ENCODE measurements around the gene MSLN. TPM values are rescaled to one million over a fixed set of nuclear protein-coding genes. Genes with fewer than 3 reads are reported as not detected.

The MSLN gene
- total RNA-seq, 1 donor from 2014 or later = 0.91 TPM

DNA sequence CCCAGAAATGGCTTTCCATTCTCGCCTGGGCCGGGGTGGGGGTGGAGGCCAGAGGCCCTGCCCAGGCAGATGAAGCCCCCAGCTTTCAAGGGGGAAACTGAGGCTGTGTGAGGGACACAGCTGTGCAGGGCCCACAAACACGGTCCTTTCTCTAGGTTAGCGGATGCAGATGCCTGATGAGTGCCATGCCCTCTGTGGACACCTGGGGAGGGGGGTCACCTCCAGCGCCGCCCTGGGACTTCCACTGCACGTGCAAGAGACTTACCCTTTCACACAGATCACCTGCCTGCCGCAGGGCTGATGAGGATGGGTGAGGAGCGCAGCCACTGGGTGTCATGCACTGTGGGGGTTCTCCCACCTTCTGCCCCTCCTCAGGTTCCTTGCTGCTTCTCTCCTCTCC lies 42.1 kb upstream of the MSLN start:
- Histone ChIP-seq H3K27ac (replicated peaks) (no peak overlapping the region), H3K9me3 (replicated peaks) (no peaks in the 10 kb centered on the region), H3K36me3 (no peaks in the 10 kb centered on the region), H3K4me1 (peaks cover 65% of the 10 kb centered on the region), H3K4me3 (no peak overlapping the region), H3K27me3 (ENCODE audit: low read depth) (no peaks in the 10 kb centered on the region)
- intact Hi-C loops (cut with micrococcal nuclease) = no loop called here
- no peak for TF ChIP-seq CTCF (IDR thresholded peaks at IDR 0.05; ENCODE audit: borderline replicate concordance)
- no peak for DNase-seq

DNA sequence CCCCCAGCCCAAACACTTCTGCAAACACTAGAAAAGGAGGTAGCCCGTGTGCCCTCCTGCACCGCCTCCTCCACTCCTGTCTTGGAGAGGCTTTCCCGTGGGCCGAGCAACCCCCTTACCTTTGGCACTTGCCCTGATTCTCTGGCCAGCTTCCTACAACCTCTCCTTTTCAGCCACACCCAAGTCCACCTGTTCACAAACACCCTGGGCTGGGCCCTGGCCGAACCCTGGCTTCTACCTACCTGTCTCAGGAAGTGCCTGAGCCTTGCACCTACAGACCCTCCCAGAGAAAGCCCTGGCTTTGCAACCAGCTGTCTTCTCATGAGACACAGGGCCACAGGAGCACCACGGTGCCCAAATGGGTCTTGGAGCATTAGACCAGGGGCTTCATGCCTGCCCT lies 41.6 kb upstream of the MSLN start:
- intact Hi-C loops (cut with micrococcal nuclease) = no loop called here
- H3K27ac ChIP-seq (replicated peaks) = no peak overlapping the region
- peaks cover 65% of the 10 kb centered on the region for H3K4me1 ChIP-seq
- H3K36me3 ChIP-seq = no peaks in the 10 kb centered on the region
- DNase-seq = no peak
- no peaks in the 10 kb centered on the region for H3K9me3 ChIP-seq (replicated peaks)
- H3K4me3 ChIP-seq = no peak overlapping the region
- no peak for TF ChIP-seq CTCF (IDR thresholded peaks at IDR 0.05; ENCODE audit: borderline replicate concordance)
- H3K27me3 ChIP-seq (ENCODE audit: low read depth) = no peaks in the 10 kb centered on the region

GRCh38 chr16:719815-720446 lies 40.6 kb upstream of the MSLN start:
- peaks cover 57% of the 10 kb centered on the region for H3K4me1 ChIP-seq

DNA sequence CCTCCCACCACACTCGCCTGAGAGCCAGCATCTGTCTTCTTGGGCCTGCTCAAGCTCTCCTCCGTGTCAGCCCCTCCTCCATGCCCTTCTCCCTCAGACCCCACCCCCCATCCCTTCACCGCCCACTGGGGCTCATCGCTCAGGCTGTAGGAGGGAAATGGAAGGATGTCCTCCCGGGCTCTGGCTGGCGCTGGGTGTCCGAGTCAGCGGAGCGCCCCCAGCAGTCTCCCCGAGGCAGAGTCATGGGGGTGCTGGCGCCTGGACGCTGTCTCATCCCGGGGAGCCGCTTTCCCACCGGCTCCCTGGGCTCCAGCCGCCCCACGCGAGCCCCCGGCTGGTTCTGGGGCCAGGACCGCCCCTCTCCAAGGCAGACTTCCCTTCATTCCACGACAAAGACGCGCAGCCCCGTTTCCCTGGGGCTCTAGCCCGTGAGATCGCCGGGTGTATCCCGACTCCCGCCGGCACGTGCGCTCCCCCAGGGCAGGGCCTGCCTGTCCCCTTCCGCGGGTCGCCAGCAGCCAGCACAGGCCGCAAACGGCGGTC lies 40.0 kb upstream of the MSLN start:
- TF ChIP-seq CTCF (IDR thresholded peaks at IDR 0.05; ENCODE audit: borderline replicate concordance) = no peak
- DNase-seq = peak; percentile 46
- H3K4me1 ChIP-seq = peaks cover 53% of the 10 kb centered on the region

More at GRCh38 chr16:719815-720446, 40.6 kb upstream of the MSLN start:
- no peaks in the 10 kb centered on the region for H3K9me3 ChIP-seq (replicated peaks)
- DNase-seq = no peak
- intact Hi-C loops (cut with micrococcal nuclease) = no loop called here
- no peaks in the 10 kb centered on the region for H3K36me3 ChIP-seq
- TF ChIP-seq CTCF (IDR thresholded peaks at IDR 0.05; ENCODE audit: borderline replicate concordance) = peak; percentile 21
- peak overlapping the region; percentile 96 for H3K4me3 ChIP-seq
- H3K27me3 ChIP-seq (ENCODE audit: low read depth) = no peaks in the 10 kb centered on the region
- peak overlapping the region; percentile 97 for H3K27ac ChIP-seq (replicated peaks)

DNA sequence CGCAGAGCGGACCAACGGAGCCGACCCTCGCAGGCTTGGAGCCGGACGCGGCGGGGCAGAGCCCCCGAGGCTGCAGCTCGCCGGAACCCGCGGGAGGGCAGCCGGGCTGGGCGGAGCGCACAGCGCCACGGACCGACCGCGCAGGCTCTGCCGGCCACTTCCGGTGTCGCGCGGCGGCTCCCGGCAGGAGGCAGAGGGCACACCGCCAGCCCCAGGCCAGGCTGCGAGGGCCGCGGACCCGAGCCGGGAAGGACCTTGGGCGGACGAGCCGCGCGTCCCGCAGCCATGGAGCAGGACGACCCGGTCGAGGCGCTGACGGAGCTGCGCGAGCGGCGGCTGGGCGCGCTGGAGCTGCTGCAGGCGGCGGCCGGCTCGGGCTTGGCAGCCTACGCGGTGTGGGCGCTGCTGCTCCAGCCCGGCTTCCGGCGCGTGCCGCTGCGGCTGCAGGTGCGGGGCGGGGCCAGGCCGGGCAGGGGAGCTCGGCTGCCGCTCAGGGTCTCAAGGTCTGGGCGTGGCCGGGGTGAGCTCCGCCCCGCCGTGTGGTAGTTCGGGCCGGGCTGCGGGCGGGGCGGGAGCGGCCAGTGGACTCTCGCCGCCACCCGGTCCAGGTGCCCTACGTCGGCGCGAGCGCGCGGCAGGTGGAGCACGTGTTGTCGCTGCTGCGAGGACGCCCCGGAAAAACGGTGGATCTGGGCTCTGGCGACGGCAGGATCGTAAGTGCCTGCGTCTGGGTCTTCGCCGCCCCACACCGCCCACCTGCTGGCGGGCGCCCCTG lies 39.4 kb upstream of the MSLN start, which contains the start of gene ANTKMT:
TSS of gene ANTKMT (plus strand) at position 157 of the 775 bp plus-strand sequence. CDS start at position 286, 129 bp downstream.
- Histone ChIP-seq H3K4me3 (peak within 1 kb of the TSS; percentile 96), H3K4me1 (peaks cover 49% of the 10 kb centered on the region), H3K36me3 (no peaks in the 10 kb centered on the region), H3K9me3 (replicated peaks) (no peaks in the 10 kb centered on the region), H3K27me3 (ENCODE audit: low read depth) (peaks cover 4% of the 10 kb centered on the region), H3K27ac (replicated peaks) (peak within 1 kb of the TSS; percentile 97)
- TF ChIP-seq CTCF (IDR thresholded peaks at IDR 0.05; ENCODE audit: borderline replicate concordance) = no peak
- intact Hi-C loops (cut with micrococcal nuclease) = no loop called here
- DNase-seq = peak; percentile 78

More for the DNA sequence above, 40.0 kb upstream of the MSLN start:
- Histone ChIP-seq H3K27ac (replicated peaks) (peak overlapping the region; percentile 97), H3K27me3 (ENCODE audit: low read depth) (no peaks in the 10 kb centered on the region), H3K36me3 (no peaks in the 10 kb centered on the region), H3K9me3 (replicated peaks) (no peaks in the 10 kb centered on the region), H3K4me3 (peak overlapping the region; percentile 96)
- intact Hi-C loops (cut with micrococcal nuclease) = no loop called here
